CD4-positive, alpha-beta T cell (primary cell): ENCODE measurements around the gene AFF3. TPM values are rescaled to one million over a fixed set of nuclear protein-coding genes. Genes with fewer than 3 reads are reported as not detected.

Source experiments
- ATAC-seq: fragments of 200-7000 bp; cut with Tn5 transposase; one replicate; pipeline ENCODE4 v1.10.0; 2022; ENCODE audit warnings: mild to moderate bottlenecking; ENCODE audit not compliant: poor library complexity
- CTCF ChIA-PET: fragments of 350-600 bp; sonication (Branson Sonifier 250); formaldehyde crosslinking; loops from one replicate; lab custom pipeline; 2021; ENCODE audit warnings: antibody characterized with exemption, inconsistent platforms; lab: Charles Lee
- POLR2A ChIA-PET: fragments of 350-600 bp; sonication (Branson Sonifier 250); formaldehyde crosslinking; loops from one replicate; lab custom pipeline; 2021; ENCODE audit warnings: antibody characterized with exemption, inconsistent platforms; lab: Charles Lee
- DNase-seq, 14 experiments: peaks; one replicate each; pipeline ENCODE4 v3.0.0-alpha.2; 2013 to 2020; ENCODE audit warnings: mixed read lengths in 2 of 14
- H3K27ac ChIP-seq, 2 donors: one replicate each; pipeline versions ENCODE4 v1.5.1 to v1.7.0; 2013; ENCODE audit warnings: low read length in 2 of 2, low read depth in 1 of 2, mild to moderate bottlenecking in 1 of 2
- H3K27me3 ChIP-seq, 2 experiments: 1 replicate in 1 of 2; 2 replicates in 1 of 2; pipeline versions ENCODE4 v1.6.1 to v1.7.0; 2013; ENCODE audit warnings: low read length in 2 of 2, control low read depth in 1 of 2, mild to moderate bottlenecking in 1 of 2, moderate library complexity in 1 of 2; ENCODE audit not compliant: insufficient read depth in 2 of 2, control insufficient read depth in 1 of 2
- H3K36me3 ChIP-seq: one replicate; pipeline ENCODE4 v1.6.1; 2013; ENCODE audit warnings: low read length, control low read depth; ENCODE audit not compliant: insufficient read depth
- H3K4me1 ChIP-seq: one replicate; pipeline ENCODE4 v1.6.1; 2013; ENCODE audit warnings: low read length, control low read depth; ENCODE audit not compliant: insufficient read depth
- H3K4me3 ChIP-seq: one replicate; pipeline ENCODE4 v1.5.1; 2013; ENCODE audit warnings: mild to moderate bottlenecking, low read length, moderate library complexity
- H3K9me3 ChIP-seq, 2 experiments: 1 replicate in 1 of 2; 2 replicates in 1 of 2; pipeline versions ENCODE4 v1.6.1 to v1.7.0; 2013; ENCODE audit warnings: low read length in 2 of 2, mild to moderate bottlenecking in 2 of 2, control low read depth in 1 of 2, moderate library complexity in 1 of 2; ENCODE audit not compliant: control insufficient read depth in 1 of 2, insufficient read depth in 1 of 2
- H3K27ac Mint-ChIP-seq: one replicate; pipeline ENCODE4 v1.8.0; 2020; ENCODE audit warnings: mixed read lengths
- H3K27me3 Mint-ChIP-seq: one replicate; pipeline ENCODE4 v1.8.0; 2021; ENCODE audit warnings: mixed read lengths
- H3K36me3 Mint-ChIP-seq: one replicate; pipeline ENCODE4 v1.8.0; 2021; ENCODE audit warnings: low read depth, mixed read lengths
- H3K4me1 Mint-ChIP-seq: one replicate; pipeline ENCODE4 v1.8.0; 2021; ENCODE audit warnings: low read depth, mixed read lengths
- H3K4me3 Mint-ChIP-seq: one replicate; pipeline ENCODE4 v1.8.0; 2020; ENCODE audit warnings: mild to moderate bottlenecking, mixed read lengths
- H3K9me3 Mint-ChIP-seq: one replicate; pipeline ENCODE4 v1.8.0; 2020; ENCODE audit warnings: mixed read lengths
- CTCF ChIP-seq: fragments of 200-600 bp; IDR thresholded peaks from one replicate; pipeline ENCODE4 v1.8.0; 2022; ENCODE audit warnings: antibody characterized with exemption, mild to moderate bottlenecking
- intact Hi-C, 2 experiments: fragments of 100-400 bp; cut with DNase I in 1 of 2; cut with micrococcal nuclease in 1 of 2; formaldehyde crosslinking; loops; one replicate each; pipeline versions ENCODE4 v1.15.1 to v1.9.0; 2023 to 2025; cut with DNase I, micrococcal nuclease
- total RNA-seq, 174 experiments: library from RNA in 2 of 174; stranded (reverse) in 2 of 174; gene quantifications; one replicate each; pipeline ENCODE4 v1.2.3 and lab custom pipeline; 2021 to 2026

Gene AFF3
- total RNA-seq, 2 experiments from 2014 or later = 15.4 to 15.7 TPM

DNA sequence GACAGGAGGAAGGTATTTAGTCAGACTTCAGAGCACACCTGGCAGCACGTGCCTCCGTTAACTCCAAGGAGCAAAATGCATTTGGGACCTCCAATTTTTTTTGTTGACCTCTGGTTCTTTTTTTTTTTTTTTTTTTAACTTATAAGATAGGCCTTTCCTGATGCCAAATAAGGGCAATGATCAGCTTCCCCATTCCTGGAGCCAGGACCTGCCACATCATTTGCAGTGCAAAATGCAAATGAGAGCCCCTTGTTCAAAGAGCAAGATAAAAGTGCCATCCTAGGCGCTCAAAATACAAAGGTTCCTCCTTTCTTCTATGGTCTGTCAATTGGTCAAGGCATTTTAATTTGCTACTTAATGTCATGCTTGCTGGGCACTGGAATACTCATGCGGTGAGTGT, 519.4 kb downstream of the AFF3 start:
- H3K4me1 ChIP-seq = no peaks in the 10 kb centered on the region
- H3K4me3 ChIP-seq = no peak overlapping the region
- POLR2A ChIA-PET = no interaction called here
- Mint-ChIP-seq H3K4me1 (peaks cover 4% of the 10 kb centered on the region), H3K27ac (no peak overlapping the region), H3K4me3 (no peak overlapping the region), H3K36me3 (no peaks in the 10 kb centered on the region), H3K27me3 (no peaks in the 10 kb centered on the region), H3K9me3 (no peaks in the 10 kb centered on the region)
- no peaks in the 10 kb centered on the region for H3K9me3 ChIP-seq
- no peak for TF ChIP-seq CTCF
- ATAC-seq (no peak), DNase-seq (no peak)
- no peaks in the 10 kb centered on the region for H3K36me3 ChIP-seq
- intact Hi-C loops = no loop called here
- H3K27me3 ChIP-seq = no peaks in the 10 kb centered on the region
- CTCF ChIA-PET = interaction anchor here (0.7 kb wide), 1 partner anchor 171 kb away, joined by 3 read pairs; no protein-coding TSS in a partner anchor
- no peak overlapping the region for H3K27ac ChIP-seq

- no peak for ATAC-seq
- no peaks in the 10 kb centered on the region for H3K27me3 ChIP-seq
- H3K4me3 Mint-ChIP-seq = no peak overlapping the region
- no peak for DNase-seq
- ChIA-PET POLR2A (no interaction called here), CTCF (no interaction called here)
- intact Hi-C loops = no loop called here
- H3K4me3 ChIP-seq = no peak overlapping the region
- H3K4me1 ChIP-seq = no peaks in the 10 kb centered on the region
- H3K36me3 ChIP-seq = no peaks in the 10 kb centered on the region
- TF ChIP-seq CTCF = no peak
- no peak overlapping the region for H3K27ac Mint-ChIP-seq
- peaks cover 4% of the 10 kb centered on the region for H3K4me1 Mint-ChIP-seq
- no peak overlapping the region for H3K27ac ChIP-seq
- no peaks in the 10 kb centered on the region for H3K9me3 Mint-ChIP-seq
- no peaks in the 10 kb centered on the region for H3K27me3 Mint-ChIP-seq
- no peaks in the 10 kb centered on the region for H3K36me3 Mint-ChIP-seq
- no peaks in the 10 kb centered on the region for H3K9me3 ChIP-seq
Measured at GRCh38 chr2:99622534-99622933, 519.9 kb downstream of the AFF3 start.

DNA sequence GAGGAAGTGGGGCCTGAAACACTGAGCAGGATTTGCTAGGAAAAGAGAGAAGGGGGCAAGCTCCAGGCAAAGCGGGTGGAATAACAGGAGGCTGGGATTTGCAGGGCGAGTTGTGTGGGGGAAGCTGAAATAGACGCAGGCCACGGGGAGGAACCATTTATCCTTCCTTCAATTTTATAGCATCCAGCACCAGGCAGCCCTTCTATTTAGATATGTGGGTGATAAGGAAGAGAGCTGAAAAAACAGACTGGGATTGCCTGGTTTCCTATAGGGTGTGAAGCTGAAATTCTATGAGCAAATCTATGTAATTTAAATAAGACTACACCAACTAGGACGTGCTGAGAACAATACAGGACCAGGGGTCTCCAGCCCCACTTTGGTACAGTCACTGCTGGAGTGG, 520.6 kb downstream of the AFF3 start:
- H3K27me3 Mint-ChIP-seq = no peaks in the 10 kb centered on the region
- no peaks in the 10 kb centered on the region for H3K4me1 ChIP-seq
- H3K27ac Mint-ChIP-seq = no peak overlapping the region
- no peak overlapping the region for H3K4me3 ChIP-seq
- H3K9me3 Mint-ChIP-seq = no peaks in the 10 kb centered on the region
- ATAC-seq (no peak), DNase-seq (no peak)
- H3K36me3 ChIP-seq = no peaks in the 10 kb centered on the region
- intact Hi-C loops = no loop called here
- no peaks in the 10 kb centered on the region for H3K27me3 ChIP-seq
- ChIA-PET CTCF (no interaction called here), POLR2A (no interaction called here)
- peaks cover 4% of the 10 kb centered on the region for H3K4me1 Mint-ChIP-seq
- H3K27ac ChIP-seq = no peak overlapping the region
- H3K36me3 Mint-ChIP-seq = no peaks in the 10 kb centered on the region
- TF ChIP-seq CTCF = no peak
- H3K4me3 Mint-ChIP-seq = no peak overlapping the region
- no peaks in the 10 kb centered on the region for H3K9me3 ChIP-seq
